Spleen (tissue), 7 donors: ENCODE data around the gene CEMIP.

Source experiments
- POLR2A ChIP-seq, 3 donors: fragments of 450-650 bp; IDR thresholded peaks; one replicate each; pipeline ENCODE4 v1.5.1; 2017; ENCODE audit warnings: antibody characterized with exemption in 3 of 3, mild to moderate bottlenecking in 1 of 3
- TF ChIP-seq, protein P1 (sequence below), 11 experiments: fragments of 200-600 bp in 7 of 11; fragments of 450-650 bp in 4 of 11; sonication (generic) in 4 of 11; IDR thresholded peaks in 8 of 11; conservative IDR thresholded peaks in 3 of 11; 1 replicate in 7 of 11; 2 replicates in 4 of 11; pipeline versions ENCODE4 v1.4.0 to v1.8.0; 2016 to 2021; ENCODE audit warnings: antibody characterized with exemption in 11 of 11, inconsistent platforms in 4 of 11, mild to moderate bottlenecking in 1 of 11
- donor health status: DM: no; HTN: no; CAD: no; lungs with moderate emphysema.
- donor health status: DM: no; HTN: no; CAD: no.
- donor health status: DM: no; HTN: no; CAD: no.

DNA sequence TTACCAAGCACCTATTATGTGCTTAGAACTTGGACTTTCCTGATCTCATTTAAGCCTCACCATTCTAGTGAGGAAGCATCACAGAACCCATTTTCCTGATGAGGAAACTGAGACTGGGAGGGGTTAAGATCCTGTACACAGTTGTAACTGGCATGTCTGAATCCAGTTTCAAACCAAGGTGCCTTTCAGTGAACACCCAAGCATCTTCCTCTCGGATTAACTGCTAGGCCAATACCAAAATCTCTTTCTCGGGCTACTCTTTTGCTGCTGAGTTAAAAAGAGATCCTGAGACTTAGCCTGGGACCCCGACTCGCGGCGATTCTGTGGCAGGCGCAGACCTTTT lies 578 bp upstream of the CEMIP start:
- TF ChIP-seq, protein P1, sequence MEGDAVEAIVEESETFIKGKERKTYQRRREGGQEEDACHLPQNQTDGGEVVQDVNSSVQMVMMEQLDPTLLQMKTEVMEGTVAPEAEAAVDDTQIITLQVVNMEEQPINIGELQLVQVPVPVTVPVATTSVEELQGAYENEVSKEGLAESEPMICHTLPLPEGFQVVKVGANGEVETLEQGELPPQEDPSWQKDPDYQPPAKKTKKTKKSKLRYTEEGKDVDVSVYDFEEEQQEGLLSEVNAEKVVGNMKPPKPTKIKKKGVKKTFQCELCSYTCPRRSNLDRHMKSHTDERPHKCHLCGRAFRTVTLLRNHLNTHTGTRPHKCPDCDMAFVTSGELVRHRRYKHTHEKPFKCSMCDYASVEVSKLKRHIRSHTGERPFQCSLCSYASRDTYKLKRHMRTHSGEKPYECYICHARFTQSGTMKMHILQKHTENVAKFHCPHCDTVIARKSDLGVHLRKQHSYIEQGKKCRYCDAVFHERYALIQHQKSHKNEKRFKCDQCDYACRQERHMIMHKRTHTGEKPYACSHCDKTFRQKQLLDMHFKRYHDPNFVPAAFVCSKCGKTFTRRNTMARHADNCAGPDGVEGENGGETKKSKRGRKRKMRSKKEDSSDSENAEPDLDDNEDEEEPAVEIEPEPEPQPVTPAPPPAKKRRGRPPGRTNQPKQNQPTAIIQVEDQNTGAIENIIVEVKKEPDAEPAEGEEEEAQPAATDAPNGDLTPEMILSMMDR (IDR thresholded peaks at IDR 0.05 in 8 of 11, conservative IDR thresholded peaks at IDR 0.05 in 3 of 11): no peak
- TF ChIP-seq POLR2A (IDR thresholded peaks at IDR 0.05): no peak
